GM13976 (cell line): ENCODE measurements around the gene HLA-DRB1.
A peak's percentile ranks its signal among the peaks of the same experiment; 100 is the strongest.

Experiments
- DNase-seq: peaks from one replicate; pipeline ENCODE4 v3.0.0; 2012; ENCODE audit warnings: low spot score
- CTCF ChIP-seq: IDR thresholded peaks from 2 replicates; pipeline ENCODE4 v1.5.1; 2012; ENCODE audit warnings: borderline replicate concordance, mild to moderate bottlenecking; ENCODE audit not compliant: insufficient read depth; ENCODE audit errors: extremely low read depth, missing control alignments, control extremely low read depth
- in situ Hi-C: fragments of 300-500 bp; cut with MboI; formaldehyde crosslinking; loops from one replicate; pipeline ENCODE4 v1.12.0; 2022; ENCODE audit warnings: low sequenced_read_pairs, mixed read lengths, inconsistent platforms; ENCODE audit not compliant: unreplicated experiment

HLA-DRB1 gene

DNA sequence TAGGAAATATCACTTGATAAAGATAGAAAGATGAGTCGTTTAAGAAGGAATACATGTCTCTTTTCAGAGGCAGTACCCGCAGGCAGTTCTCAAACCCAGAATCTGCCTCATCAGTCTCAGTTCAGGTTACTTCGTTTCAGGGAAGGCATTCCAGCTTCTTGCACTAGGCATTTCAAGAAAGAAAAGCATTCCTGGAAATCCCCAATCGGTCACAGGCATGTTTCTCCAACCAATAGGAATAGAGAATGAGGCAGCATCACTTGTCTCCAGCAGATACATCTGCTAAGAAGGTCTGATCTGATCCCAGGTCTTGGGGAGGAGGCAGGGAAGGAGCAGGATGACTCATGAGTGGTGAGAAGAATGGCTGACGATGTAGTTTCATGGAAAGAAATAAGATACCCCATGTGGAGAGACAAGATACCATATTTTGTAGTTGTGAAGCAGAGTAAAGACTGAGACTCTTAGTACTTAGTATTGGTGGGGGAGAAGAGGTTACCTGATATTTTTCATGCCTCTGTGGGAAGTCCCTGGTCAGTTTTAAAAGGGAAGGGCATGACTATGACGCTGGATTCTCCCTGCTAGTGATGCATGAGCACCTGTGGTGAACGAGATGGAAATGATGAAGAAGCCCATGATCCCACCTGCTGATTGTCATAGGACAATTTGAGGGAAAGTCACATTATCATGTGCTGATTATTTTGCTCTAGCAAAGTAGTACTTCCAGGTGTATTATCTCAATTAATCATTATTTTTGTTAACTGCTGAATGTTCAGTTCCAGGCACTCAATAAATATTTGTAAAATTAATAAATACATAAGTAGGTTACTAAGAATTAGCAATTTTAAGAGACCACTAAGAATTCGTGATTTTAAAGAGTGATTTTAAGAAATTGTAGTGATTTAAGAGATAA, 20.3 kb upstream of the HLA-DRB1 start:
- peak; percentile 64 for DNase-seq
- in situ Hi-C loops: no loop called here
- TF ChIP-seq CTCF: no peak

GRCh38 chr6:32609391-32609730, 19.7 kb upstream of the HLA-DRB1 start:
- DNase-seq: no peak
- no peak for TF ChIP-seq CTCF
- in situ Hi-C loops: no loop called here

DNA sequence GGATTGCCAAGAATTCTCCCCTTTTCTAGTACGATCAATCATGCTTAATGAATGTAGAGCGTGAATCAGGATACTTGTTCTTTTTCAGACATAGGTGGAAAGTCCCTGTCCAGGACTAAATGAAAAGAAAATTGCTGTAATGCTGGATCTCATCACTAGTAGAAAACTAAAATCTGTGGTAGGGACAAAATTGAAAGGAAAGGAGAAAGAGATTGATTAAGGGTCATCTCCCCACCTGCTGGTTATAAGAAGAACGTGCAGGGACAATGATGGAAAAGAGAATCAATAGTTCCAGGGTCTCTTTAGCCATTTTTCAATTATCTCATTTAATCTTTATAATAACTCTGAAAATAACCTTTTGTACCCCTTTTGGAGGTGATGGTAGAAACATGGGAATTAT, 18.7 kb upstream of the HLA-DRB1 start:
- in situ Hi-C loops: no loop called here
- TF ChIP-seq CTCF: no peak
- DNase-seq: no peak

DNA sequence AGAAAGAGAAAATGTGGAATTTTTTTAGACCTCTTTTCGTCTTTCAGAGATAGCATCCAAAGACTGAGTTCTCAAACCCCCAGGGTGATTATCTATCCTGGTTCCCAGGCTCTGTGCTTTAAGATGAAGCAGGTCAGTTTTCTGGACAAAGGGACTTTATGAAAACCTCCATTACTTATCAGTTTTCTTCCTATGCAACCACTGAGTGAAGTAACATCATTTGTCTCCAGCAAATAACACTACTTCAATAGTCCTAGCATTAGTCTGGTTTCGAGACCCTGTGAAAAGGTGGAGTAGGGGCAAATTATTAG, 18.3 kb upstream of the HLA-DRB1 start:
- no peak for DNase-seq
- in situ Hi-C loops: no loop called here
- no peak for TF ChIP-seq CTCF

- no peak for DNase-seq
- in situ Hi-C loops: no loop called here
- no peak for TF ChIP-seq CTCF
These were observed 17.8 kb upstream of the HLA-DRB1 start for GRCh38 chr6:32607263-32607987.

- in situ Hi-C loops: no loop called here
- TF ChIP-seq CTCF: no peak
- peak; percentile 47 for DNase-seq
These were observed 14.8 kb upstream of the HLA-DRB1 start for GRCh38 chr6:32604434-32604877.
